ENCODE results near the gene EFCAB6.

- TF ChIP-seq MEIS2 (CRISPR knock-in tag; IDR thresholded peaks at IDR 0.05) (no peak), SOX13 (IDR thresholded peaks at IDR 0.05) (no peak), SOX13 (CRISPR knock-in tag; conservative IDR thresholded peaks at IDR 0.05 in 1 of 2, IDR thresholded peaks at IDR 0.05 in 1 of 2) (no peak), ZNF607 (CRISPR knock-in tag; IDR thresholded peaks at IDR 0.05; ENCODE audit: borderline replicate concordance) (no peak), CTCF (CRISPR knock-in tag; IDR thresholded peaks at IDR 0.05) (no peak), SKIL (CRISPR knock-in tag; IDR thresholded peaks at IDR 0.05; ENCODE audit: borderline replicate concordance) (no peak), FIP1L1 (IDR thresholded peaks at IDR 0.05; ENCODE audit: borderline replicate concordance, insufficient read depth, low read depth, low read length) (no peak), POLR2AphosphoS5 (IDR thresholded peaks at IDR 0.05; ENCODE audit: low read depth, low read length) (no peak), ZSCAN25 (CRISPR knock-in tag; IDR thresholded peaks at IDR 0.05) (no peak)
- TF ChIP-seq, protein P1, sequence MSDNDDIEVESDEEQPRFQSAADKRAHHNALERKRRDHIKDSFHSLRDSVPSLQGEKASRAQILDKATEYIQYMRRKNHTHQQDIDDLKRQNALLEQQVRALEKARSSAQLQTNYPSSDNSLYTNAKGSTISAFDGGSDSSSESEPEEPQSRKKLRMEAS (IDR thresholded peaks at IDR 0.05), result no peak
These were observed 270.4 kb downstream of the EFCAB6 start for GRCh38 chr22:43541462-43542407.

Measured in HepG2 (cell line).